HG02759 (cell line): ENCODE measurements around the gene SERPINB1.
"Not testable (repeated sequence)": the region's sequence is repeated elsewhere in the genome, so short reads cannot be mapped to it uniquely, and the experiment has no call there.

ENCODE experiments used
- ATAC-seq: cut with Tn5 transposase; IDR thresholded peaks from one replicate; pipeline ENCODE4 v1.9.1; 2021; ENCODE audit warnings: mild to moderate bottlenecking, moderate library complexity; ENCODE audit not compliant: unreplicated experiment

The SERPINB1 gene

GRCh38 chr6:2819115-2819514, 22.5 kb downstream of the SERPINB1 start:
- ATAC-seq: no peak

GRCh38 chr6:2818593-2818992, 23.1 kb downstream of the SERPINB1 start:
- no peak for ATAC-seq

- no peak for ATAC-seq
These were observed 23.7 kb downstream of the SERPINB1 start for GRCh38 chr6:2817903-2818443.

GRCh38 chr6:2816158-2816557, 25.5 kb downstream of the SERPINB1 start:
- ATAC-seq: no peak

- ATAC-seq: no peak
These were observed 29.0 kb downstream of the SERPINB1 start for GRCh38 chr6:2812695-2813094.

GRCh38 chr6:2810092-2810671, 31.5 kb downstream of the SERPINB1 start:
- no peak for ATAC-seq

- ATAC-seq: no peak
These were observed 32.6 kb downstream of the SERPINB1 start for GRCh38 chr6:2809015-2809414.

GRCh38 chr6:2807342-2808090, 34.1 kb downstream of the SERPINB1 start:
- ATAC-seq: no peak

GRCh38 chr6:2806644-2807043, 35.0 kb downstream of the SERPINB1 start:
- no peak for ATAC-seq

GRCh38 chr6:2805031-2805430, 36.6 kb downstream of the SERPINB1 start:
- no peak for ATAC-seq

- no peak for ATAC-seq
These were observed 37.1 kb downstream of the SERPINB1 start for GRCh38 chr6:2804516-2804915.

- no peak for ATAC-seq
These were observed 37.8 kb downstream of the SERPINB1 start for GRCh38 chr6:2803731-2804429.

- ATAC-seq: no peak
These were observed 39.1 kb downstream of the SERPINB1 start for GRCh38 chr6:2802521-2803060.

- not testable (repeated sequence) for ATAC-seq
These were observed 40.0 kb downstream of the SERPINB1 start for GRCh38 chr6:2801687-2802086.

- ATAC-seq: no peak
These were observed 40.9 kb downstream of the SERPINB1 start for GRCh38 chr6:2800552-2801316.

GRCh38 chr6:2799936-2800527, 41.6 kb downstream of the SERPINB1 start:
- no peak for ATAC-seq

- no peak for ATAC-seq
These were observed 43.0 kb downstream of the SERPINB1 start for GRCh38 chr6:2798586-2799134.

GRCh38 chr6:2797564-2798031, 44.1 kb downstream of the SERPINB1 start:
- no peak for ATAC-seq

GRCh38 chr6:2796861-2797260, 44.8 kb downstream of the SERPINB1 start:
- no peak for ATAC-seq

GRCh38 chr6:2795956-2796355, 45.7 kb downstream of the SERPINB1 start:
- ATAC-seq: no peak
